Esophagus muscularis mucosa (tissue), 4 donors: Measurements from ENCODE around the gene PLEKHA3.
A peak's percentile ranks its signal among the peaks of the same experiment; 100 is the strongest.

Experiments used
- EP300 ChIP-seq: sonication (generic); formaldehyde crosslinking; IDR thresholded peaks from one replicate; pipeline ENCODE4 v1.6.1; 2017; ENCODE audit warnings: antibody characterized with exemption
- POLR2A ChIP-seq: fragments of 450-650 bp; IDR thresholded peaks from one replicate; pipeline ENCODE4 v1.6.1; 2017; ENCODE audit warnings: antibody characterized with exemption, moderate library complexity, mild to moderate bottlenecking, low read depth
- TF ChIP-seq, protein P1 (sequence below), 3 experiments: fragments of 200-600 bp in 2 of 3; fragments of 450-650 bp in 1 of 3; sonication (generic) in 2 of 3; IDR thresholded peaks; one replicate each; pipeline ENCODE4 v1.5.1; 2017 to 2019; ENCODE audit warnings: antibody characterized with exemption in 3 of 3, mild to moderate bottlenecking in 2 of 3, moderate library complexity in 1 of 3

DNA sequence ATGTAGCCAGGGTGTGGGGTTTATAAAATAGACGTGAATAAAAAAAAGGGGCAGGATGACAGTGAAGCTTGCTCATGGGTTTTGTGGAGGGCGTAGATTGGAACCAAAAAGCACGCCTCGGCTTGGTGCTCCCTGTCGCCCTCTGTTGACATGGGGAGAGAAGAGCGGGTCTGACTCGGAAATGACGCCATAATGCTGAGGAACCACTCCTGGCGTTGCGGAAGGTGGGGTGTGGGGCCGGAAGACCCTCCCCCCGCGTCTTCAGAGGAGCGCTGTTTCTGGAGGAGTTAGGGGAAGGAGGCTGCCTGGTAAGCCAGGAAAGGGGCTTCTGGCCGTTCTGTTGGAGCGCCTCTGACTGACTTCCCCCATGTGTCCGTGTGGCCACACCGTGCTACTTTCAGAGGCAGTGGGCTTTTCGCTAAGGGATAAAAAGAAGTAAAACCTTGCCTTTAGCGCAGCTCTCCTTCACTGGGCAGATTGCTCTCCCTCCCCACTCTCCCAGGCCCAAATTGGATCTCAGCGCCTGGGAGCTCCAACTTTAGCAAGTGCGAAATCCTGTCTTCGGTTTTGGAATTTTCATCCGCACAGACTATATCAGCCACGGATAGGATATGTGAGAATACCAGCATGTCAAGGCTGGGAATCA, 42.8 kb downstream of the PLEKHA3 start:
- TF ChIP-seq, protein P1, sequence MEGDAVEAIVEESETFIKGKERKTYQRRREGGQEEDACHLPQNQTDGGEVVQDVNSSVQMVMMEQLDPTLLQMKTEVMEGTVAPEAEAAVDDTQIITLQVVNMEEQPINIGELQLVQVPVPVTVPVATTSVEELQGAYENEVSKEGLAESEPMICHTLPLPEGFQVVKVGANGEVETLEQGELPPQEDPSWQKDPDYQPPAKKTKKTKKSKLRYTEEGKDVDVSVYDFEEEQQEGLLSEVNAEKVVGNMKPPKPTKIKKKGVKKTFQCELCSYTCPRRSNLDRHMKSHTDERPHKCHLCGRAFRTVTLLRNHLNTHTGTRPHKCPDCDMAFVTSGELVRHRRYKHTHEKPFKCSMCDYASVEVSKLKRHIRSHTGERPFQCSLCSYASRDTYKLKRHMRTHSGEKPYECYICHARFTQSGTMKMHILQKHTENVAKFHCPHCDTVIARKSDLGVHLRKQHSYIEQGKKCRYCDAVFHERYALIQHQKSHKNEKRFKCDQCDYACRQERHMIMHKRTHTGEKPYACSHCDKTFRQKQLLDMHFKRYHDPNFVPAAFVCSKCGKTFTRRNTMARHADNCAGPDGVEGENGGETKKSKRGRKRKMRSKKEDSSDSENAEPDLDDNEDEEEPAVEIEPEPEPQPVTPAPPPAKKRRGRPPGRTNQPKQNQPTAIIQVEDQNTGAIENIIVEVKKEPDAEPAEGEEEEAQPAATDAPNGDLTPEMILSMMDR (IDR thresholded peaks at IDR 0.05): peak; percentile 62 to 79 (median 77)
- TF ChIP-seq POLR2A (no peak), EP300 (no peak)
